Measurements from ENCODE around the gene C2orf76.
"Not testable (repeated sequence)": the region's sequence is repeated elsewhere in the genome, so short reads cannot be mapped to it uniquely, and the experiment has no call there.

Gene C2orf76

DNA sequence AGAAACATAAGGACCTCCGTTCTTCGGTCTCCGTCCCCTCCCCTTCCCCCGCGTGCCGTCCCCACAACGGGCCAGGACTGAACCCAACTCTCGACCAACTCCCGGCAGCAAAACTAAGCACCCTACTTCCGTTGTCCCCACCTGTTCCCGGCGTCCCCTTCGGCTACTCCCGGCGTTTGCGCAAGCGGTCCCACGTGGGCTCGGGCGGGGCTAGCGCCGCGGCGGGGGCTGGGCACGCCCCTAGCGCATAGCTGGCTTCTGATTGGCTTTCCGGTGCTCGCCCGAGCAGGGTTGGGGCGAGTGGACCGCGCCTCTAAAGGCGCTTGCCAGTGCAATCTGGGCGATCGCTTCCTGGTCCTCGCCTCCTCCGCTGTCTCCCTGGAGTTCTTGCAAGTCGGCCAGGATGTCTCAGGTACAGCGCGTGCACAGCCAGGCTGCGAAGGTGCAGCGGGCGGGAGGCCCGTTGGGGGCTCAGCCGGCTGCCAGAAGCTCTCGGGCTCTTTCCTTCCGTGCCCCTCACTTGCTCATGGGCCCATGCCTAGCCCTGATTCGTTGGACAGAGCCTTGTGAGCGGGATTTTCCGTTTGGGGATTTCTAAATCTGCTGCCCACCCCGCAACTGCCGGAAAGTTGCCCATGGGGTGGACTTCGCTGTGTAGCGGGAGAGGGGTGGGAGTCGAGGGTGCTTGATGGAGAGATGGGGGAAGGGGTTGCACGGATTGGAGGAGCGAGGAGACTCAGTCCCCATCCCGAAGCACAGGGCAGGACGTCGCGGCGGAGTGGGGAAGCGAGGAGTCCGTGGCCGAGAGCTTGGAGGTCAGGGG lies at the start of gene C2orf76, which contains the start of gene DBI:
TSS of gene C2orf76 (minus strand) at position 186 of the 823 bp plus-strand sequence. CDS start 26,875 bp downstream, outside the sequence.
TSS of gene DBI (plus strand) at position 329 of the 823 bp plus-strand sequence. CDS start at position 404, 75 bp downstream.
- no peaks in the 10 kb centered on the region for H3K4me1 ChIP-seq (ENCODE audit: control insufficient read depth, insufficient read depth, low read length)
- peak within 1 kb of the TSS; percentile 77 for H3K4me3 ChIP-seq (ENCODE audit: low read length)
- H3K27ac ChIP-seq (ENCODE audit: low read length) = no peak within 1 kb of the TSS
- no peaks in the 10 kb centered on the region for H3K9me3 ChIP-seq (ENCODE audit: control insufficient read depth, insufficient read depth, low read length)
- no peaks in the 10 kb centered on the region for H3K27me3 ChIP-seq (ENCODE audit: control insufficient read depth, insufficient read depth, low read length)
- no CpG with 5 or more reads among the region's 65 CpGs for WGBS (ENCODE audit: insufficient coverage, insufficient read length)
- H3K36me3 ChIP-seq (ENCODE audit: control insufficient read depth, insufficient read depth, low read length) = peaks cover 13% of the 10 kb centered on the region; the same call in 1 of the 2 replicates
- peak; percentile 91 for DNase-seq (ENCODE audit: low read depth, low spot score)

DNA sequence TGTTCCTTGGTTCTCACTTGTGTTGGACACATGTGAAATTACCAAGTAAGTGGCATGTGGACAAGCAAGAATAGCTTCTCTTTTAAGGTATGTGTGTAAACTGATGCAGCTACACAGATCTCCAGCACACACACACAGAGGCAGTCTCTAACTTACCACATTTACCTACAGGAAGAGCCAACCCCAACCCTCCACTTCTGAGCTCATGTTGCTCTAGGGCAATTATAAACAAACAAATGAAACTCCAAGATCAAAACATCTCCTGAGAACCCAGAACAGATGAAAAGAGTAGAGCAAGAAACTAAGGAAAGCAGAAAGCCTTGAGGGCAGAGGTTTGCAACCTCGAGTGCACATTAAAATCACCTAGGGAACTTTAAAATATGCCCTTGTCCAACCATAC lies 49.0 kb upstream of the C2orf76 start:
- no peaks in the 10 kb centered on the region for H3K9me3 ChIP-seq (ENCODE audit: control insufficient read depth, insufficient read depth, low read length)
- H3K4me1 ChIP-seq (ENCODE audit: control insufficient read depth, insufficient read depth, low read length) = no peaks in the 10 kb centered on the region
- H3K27ac ChIP-seq (ENCODE audit: low read length) = no peak overlapping the region
- H3K36me3 ChIP-seq (ENCODE audit: control insufficient read depth, insufficient read depth, low read length) = no peaks in the 10 kb centered on the region
- H3K27me3 ChIP-seq (ENCODE audit: control insufficient read depth, insufficient read depth, low read length) = no peaks in the 10 kb centered on the region
- no CpG with 5 or more reads among the region's 1 CpG for WGBS (ENCODE audit: insufficient coverage, insufficient read length)
- H3K4me3 ChIP-seq (ENCODE audit: low read length) = no peak overlapping the region
- no peak for DNase-seq (ENCODE audit: low read depth, low spot score)

DNA sequence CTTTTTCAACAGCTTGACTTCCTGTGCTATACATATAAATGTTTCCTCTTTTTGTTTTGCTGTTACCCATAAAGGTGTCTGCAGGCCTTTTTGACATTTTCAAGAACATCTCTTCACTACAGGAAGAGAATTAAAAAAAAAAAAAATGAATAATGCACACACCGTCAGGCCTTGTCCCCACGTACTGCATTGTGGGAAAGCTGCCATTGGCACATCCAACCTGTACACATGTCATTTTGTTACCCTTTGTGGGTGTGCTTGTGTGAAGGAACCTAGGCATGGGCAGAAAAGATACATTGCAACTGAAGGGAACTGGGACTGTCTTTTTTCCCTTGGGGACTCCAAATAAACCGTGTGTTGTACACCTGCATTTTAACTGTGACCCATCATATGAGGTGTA lies 48.3 kb upstream of the C2orf76 start:
- Histone ChIP-seq H3K36me3 (ENCODE audit: control insufficient read depth, insufficient read depth, low read length) (no peaks in the 10 kb centered on the region), H3K27ac (ENCODE audit: low read length) (no peak overlapping the region), H3K4me3 (ENCODE audit: low read length) (no peak overlapping the region), H3K9me3 (ENCODE audit: control insufficient read depth, insufficient read depth, low read length) (no peaks in the 10 kb centered on the region), H3K27me3 (ENCODE audit: control insufficient read depth, insufficient read depth, low read length) (no peaks in the 10 kb centered on the region), H3K4me1 (ENCODE audit: control insufficient read depth, insufficient read depth, low read length) (no peaks in the 10 kb centered on the region)
- no CpG with 5 or more reads among the region's 3 CpGs for WGBS (ENCODE audit: insufficient coverage, insufficient read length)
- DNase-seq (ENCODE audit: low read depth, low spot score) = no peak

DNA sequence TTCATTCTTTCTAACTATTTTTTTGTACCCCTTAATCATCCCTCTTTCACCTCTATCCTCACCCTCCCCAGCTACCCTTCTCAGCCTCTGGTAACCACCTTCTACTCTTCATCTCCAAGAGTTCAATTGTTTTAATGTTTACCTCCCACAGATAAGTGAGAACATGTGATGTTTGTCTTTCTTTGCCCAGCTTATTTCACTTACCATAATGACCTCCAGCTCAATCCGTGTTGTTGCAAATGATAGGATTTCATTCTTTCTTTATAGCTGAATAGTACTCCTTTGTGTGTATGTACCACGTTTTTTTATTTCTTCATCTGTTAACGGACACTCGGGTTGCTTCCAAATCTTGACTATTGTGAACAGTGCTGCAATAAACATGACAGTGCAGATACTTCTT lies 42.9 kb upstream of the C2orf76 start:
- H3K4me3 ChIP-seq (ENCODE audit: low read length) = no peak overlapping the region
- no peaks in the 10 kb centered on the region for H3K27me3 ChIP-seq (ENCODE audit: control insufficient read depth, insufficient read depth, low read length)
- H3K9me3 ChIP-seq (ENCODE audit: control insufficient read depth, insufficient read depth, low read length) = no peaks in the 10 kb centered on the region
- H3K36me3 ChIP-seq (ENCODE audit: control insufficient read depth, insufficient read depth, low read length) = no peaks in the 10 kb centered on the region
- no peaks in the 10 kb centered on the region for H3K4me1 ChIP-seq (ENCODE audit: control insufficient read depth, insufficient read depth, low read length)
- DNase-seq (ENCODE audit: low read depth, low spot score) = no peak
- WGBS (ENCODE audit: insufficient coverage, insufficient read length) = no CpG with 5 or more reads among the region's 4 CpGs
- H3K27ac ChIP-seq (ENCODE audit: low read length) = no peak overlapping the region

DNA sequence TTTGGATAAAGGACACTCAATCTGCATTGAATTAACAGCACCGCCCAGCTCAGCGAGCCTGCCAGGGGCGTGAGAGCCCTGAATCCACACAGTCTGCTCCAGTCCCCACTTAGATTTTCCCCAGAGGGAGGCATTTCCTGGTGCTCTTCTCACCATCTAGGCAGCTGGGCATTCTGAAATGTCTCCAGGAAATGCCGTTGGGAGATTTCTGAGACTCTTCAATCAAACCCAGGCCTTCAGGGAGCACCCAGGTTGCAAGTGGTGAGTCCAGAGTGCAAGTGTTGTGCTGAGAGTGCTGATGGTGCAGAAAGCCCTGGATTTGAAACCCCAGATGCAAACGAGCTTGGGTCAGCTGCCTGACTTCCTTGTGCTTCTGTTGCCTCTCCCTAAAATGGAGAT lies 41.6 kb upstream of the C2orf76 start:
- no peaks in the 10 kb centered on the region for H3K4me1 ChIP-seq (ENCODE audit: control insufficient read depth, insufficient read depth, low read length)
- WGBS (ENCODE audit: insufficient coverage, insufficient read length) = no CpG with 5 or more reads among the region's 5 CpGs
- H3K9me3 ChIP-seq (ENCODE audit: control insufficient read depth, insufficient read depth, low read length) = no peaks in the 10 kb centered on the region
- H3K4me3 ChIP-seq (ENCODE audit: low read length) = no peak overlapping the region
- H3K36me3 ChIP-seq (ENCODE audit: control insufficient read depth, insufficient read depth, low read length) = no peaks in the 10 kb centered on the region
- H3K27ac ChIP-seq (ENCODE audit: low read length) = no peak overlapping the region
- no peak for DNase-seq (ENCODE audit: low read depth, low spot score)
- no peaks in the 10 kb centered on the region for H3K27me3 ChIP-seq (ENCODE audit: control insufficient read depth, insufficient read depth, low read length)

DNA sequence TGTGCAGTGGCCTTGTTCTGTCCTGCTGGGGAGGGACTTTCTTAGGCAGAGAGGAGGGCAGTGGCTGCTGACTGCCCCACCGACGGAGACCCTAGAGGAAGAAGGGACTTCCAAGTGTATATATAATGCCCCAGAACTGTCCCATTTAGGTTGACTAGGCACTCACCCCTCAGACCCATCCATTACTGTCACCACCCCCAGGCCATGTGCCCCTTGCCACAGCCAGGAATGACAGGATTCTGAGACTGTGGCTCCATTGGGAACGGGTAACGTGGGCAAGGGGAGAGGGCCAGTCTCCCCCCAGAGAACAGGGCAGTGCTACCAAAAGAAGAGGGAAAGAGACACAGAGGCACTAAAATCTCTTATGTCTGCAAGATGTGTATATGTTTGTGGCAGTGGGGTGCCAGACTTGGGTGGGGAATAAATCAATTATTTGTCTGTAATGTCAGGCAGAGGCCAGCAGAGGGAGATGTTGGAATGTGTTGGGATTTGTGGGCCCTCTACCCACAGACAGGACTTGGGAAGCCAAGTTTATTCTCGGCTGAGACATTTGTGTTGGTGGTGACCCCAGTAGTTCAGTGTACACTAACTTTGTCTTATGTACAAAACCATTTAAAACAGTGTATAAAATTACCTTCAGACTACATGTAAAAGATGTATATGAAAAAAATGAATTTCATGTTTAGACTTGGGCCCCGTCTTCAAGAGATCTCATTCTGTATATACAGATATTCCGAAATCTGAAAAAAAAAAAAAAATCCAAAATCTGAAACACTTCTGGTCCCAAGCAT lies 41.0 kb upstream of the C2orf76 start:
- Histone ChIP-seq H3K4me3 (ENCODE audit: low read length) (no peak overlapping the region), H3K9me3 (ENCODE audit: control insufficient read depth, insufficient read depth, low read length) (no peaks in the 10 kb centered on the region), H3K36me3 (ENCODE audit: control insufficient read depth, insufficient read depth, low read length) (no peaks in the 10 kb centered on the region), H3K4me1 (ENCODE audit: control insufficient read depth, insufficient read depth, low read length) (no peaks in the 10 kb centered on the region), H3K27me3 (ENCODE audit: control insufficient read depth, insufficient read depth, low read length) (no peaks in the 10 kb centered on the region), H3K27ac (ENCODE audit: low read length) (no peak overlapping the region)
- no CpG with 5 or more reads among the region's 7 CpGs for WGBS (ENCODE audit: insufficient coverage, insufficient read length)
- no peak for DNase-seq (ENCODE audit: low read depth, low spot score)

DNA sequence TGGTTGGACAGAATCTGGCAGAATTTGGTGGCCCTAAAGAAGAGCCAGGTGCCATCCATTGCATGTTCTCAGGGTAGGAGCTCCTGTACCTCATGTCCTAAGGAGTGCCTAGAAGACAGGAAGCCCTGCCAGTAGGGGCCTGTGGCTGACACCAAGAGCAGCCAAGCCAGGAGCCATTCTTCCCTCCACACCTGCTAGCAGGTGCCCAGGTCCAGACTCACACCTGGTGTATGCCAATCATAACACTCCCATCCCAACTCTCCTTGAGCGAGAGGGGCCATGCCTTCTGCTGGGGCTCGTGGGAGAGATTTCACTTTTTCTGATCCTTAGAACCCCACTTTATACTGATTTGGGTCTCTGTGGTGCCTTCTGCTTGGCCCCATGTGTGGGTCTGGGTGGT lies 38.5 kb upstream of the C2orf76 start:
- Histone ChIP-seq H3K27me3 (ENCODE audit: control insufficient read depth, insufficient read depth, low read length) (no peaks in the 10 kb centered on the region), H3K27ac (ENCODE audit: low read length) (no peak overlapping the region), H3K4me1 (ENCODE audit: control insufficient read depth, insufficient read depth, low read length) (no peaks in the 10 kb centered on the region), H3K4me3 (ENCODE audit: low read length) (no peak overlapping the region), H3K9me3 (ENCODE audit: control insufficient read depth, insufficient read depth, low read length) (no peaks in the 10 kb centered on the region), H3K36me3 (ENCODE audit: control insufficient read depth, insufficient read depth, low read length) (no peaks in the 10 kb centered on the region)
- DNase-seq (ENCODE audit: low read depth, low spot score) = no peak
- no CpG with 5 or more reads among the region's 2 CpGs for WGBS (ENCODE audit: insufficient coverage, insufficient read length)

DNA sequence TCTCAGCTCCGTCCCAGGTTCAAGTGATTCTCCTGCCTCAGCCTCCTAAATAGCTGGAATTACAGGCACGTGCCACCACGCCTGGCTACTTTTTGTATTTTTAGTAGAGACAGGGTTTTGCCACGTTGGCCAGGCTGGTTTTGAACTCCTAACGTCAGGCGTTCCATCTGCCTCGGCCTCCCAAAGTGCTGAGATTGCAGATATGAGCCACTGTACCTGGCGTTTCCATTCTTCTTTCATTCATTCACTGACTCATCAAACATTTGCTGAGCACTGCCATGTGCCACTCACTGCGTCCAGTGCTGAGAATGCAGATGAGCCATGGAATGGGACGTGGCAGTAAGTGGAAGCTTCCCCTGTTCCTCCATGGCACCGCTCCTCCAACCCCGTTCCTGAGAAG lies 37.0 kb upstream of the C2orf76 start:
- not testable (repeated sequence) for H3K27ac ChIP-seq (ENCODE audit: low read length); DNase-seq (ENCODE audit: low read depth, low spot score); H3K4me3 ChIP-seq (ENCODE audit: low read length); H3K9me3 ChIP-seq (ENCODE audit: control insufficient read depth, insufficient read depth, low read length); H3K4me1 ChIP-seq (ENCODE audit: control insufficient read depth, insufficient read depth, low read length); H3K36me3 ChIP-seq (ENCODE audit: control insufficient read depth, insufficient read depth, low read length); H3K27me3 ChIP-seq (ENCODE audit: control insufficient read depth, insufficient read depth, low read length)
- no CpG with 5 or more reads among the region's 12 CpGs for WGBS (ENCODE audit: insufficient coverage, insufficient read length)

DNA sequence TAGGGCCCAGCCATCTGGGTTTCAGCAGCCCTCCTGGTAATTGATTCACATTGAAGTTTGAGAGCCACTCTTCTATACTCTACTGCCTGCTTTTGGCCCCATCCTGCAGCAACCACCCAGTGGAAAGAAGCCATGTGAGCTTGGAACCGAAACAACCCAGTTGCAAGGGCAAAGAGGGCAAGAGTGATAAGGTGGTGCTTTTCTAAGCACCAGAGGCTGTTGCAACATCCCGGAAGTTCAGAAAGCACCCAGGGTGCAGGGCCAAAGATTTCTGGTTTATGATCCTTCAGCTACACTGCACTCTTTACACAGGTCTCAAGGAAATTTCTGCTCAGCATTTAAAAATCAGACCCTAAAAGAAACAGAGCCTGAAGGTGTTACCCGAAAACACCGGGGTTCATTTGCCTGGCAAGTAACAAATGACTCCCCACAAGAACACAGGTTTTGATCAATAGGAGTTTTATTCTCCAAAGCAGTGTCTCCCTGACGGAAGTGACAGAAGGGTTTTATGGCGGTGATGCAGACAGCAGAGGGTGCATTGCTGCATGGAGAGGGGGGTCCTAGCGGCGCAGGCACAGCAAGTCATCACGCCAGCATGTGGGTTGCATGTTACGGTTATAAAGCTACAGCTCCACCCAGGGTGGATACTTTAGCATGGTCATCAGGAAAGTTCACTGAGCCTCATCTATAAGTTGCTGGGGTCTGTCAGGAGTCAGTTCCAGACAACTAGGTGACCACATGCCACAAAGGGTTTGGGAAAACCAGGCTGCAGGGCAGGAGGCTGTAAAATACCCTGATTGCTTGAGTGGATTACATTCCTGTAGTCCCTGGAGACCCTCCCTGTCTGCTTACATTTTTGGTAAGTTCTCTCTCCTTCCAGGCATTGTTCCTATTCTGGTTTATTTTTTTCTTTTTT lies 36.3 kb upstream of the C2orf76 start:
- Histone ChIP-seq H3K36me3 (ENCODE audit: control insufficient read depth, insufficient read depth, low read length) (no peaks in the 10 kb centered on the region), H3K9me3 (ENCODE audit: control insufficient read depth, insufficient read depth, low read length) (no peaks in the 10 kb centered on the region), H3K27ac (ENCODE audit: low read length) (no peak overlapping the region), H3K4me3 (ENCODE audit: low read length) (no peak overlapping the region), H3K27me3 (ENCODE audit: control insufficient read depth, insufficient read depth, low read length) (no peaks in the 10 kb centered on the region), H3K4me1 (ENCODE audit: control insufficient read depth, insufficient read depth, low read length) (no peaks in the 10 kb centered on the region)
- no CpG with 5 or more reads among the region's 10 CpGs for WGBS (ENCODE audit: insufficient coverage, insufficient read length)
- DNase-seq (ENCODE audit: low read depth, low spot score) = no peak

DNA sequence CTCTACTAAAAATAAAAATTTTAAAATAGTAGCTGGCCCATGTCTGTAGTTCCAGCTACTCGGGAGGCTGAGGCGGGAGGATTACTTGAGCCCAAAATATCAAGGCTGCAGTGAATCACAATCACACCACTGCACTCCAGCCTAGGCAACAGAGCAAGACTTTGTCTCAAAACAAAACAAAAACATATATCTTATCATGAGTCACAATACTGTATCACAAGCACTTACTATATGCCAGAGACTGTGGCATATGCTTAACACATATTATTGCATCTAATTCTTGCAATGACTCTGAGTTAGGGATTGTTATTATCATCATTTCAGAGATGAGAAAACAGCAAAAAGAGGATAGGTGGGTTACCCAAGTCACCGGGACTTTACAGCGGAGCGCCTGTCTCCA lies 35.5 kb upstream of the C2orf76 start:
- H3K27me3 ChIP-seq (ENCODE audit: control insufficient read depth, insufficient read depth, low read length) = no peaks in the 10 kb centered on the region
- H3K36me3 ChIP-seq (ENCODE audit: control insufficient read depth, insufficient read depth, low read length) = no peaks in the 10 kb centered on the region
- DNase-seq (ENCODE audit: low read depth, low spot score) = no peak
- WGBS (ENCODE audit: insufficient coverage, insufficient read length) = no CpG with 5 or more reads among the region's 5 CpGs
- H3K27ac ChIP-seq (ENCODE audit: low read length) = no peak overlapping the region
- no peaks in the 10 kb centered on the region for H3K9me3 ChIP-seq (ENCODE audit: control insufficient read depth, insufficient read depth, low read length)
- no peaks in the 10 kb centered on the region for H3K4me1 ChIP-seq (ENCODE audit: control insufficient read depth, insufficient read depth, low read length)
- no peak overlapping the region for H3K4me3 ChIP-seq (ENCODE audit: low read length)
